Frontal cortex (tissue), 4 donors: ENCODE results near the gene ZNF620. TPM values are rescaled to one million over a fixed set of nuclear protein-coding genes. Genes with fewer than 3 reads are reported as not detected.
"Not testable (repeated sequence)": the region's sequence is repeated elsewhere in the genome, so short reads cannot be mapped to it uniquely, and the experiment has no call there.

Source experiments
- DNase-seq, 2 donors: peaks; one replicate each; pipeline ENCODE4 v3.0.0; 2012; ENCODE audit warnings: low spot score in 2 of 2
- FAIRE-seq: peaks from 2 replicates; lab custom pipeline; 2012; peaks lifted over from hg19 to GRCh38; lab: Jason Lieb, UNC
- total RNA-seq: library from RNA; depleted of rRNA; stranded (reverse); fragments of >200 nt; gene quantifications from one replicate; pipeline ENCODE4 v1.2.3, GENCODE V29; 2014
- donor health status: control.
- donor health status: control.
- donor health status: control.

ZNF620 gene
- total RNA-seq, 1 donor from 2014 or later: 13.9 TPM

DNA sequence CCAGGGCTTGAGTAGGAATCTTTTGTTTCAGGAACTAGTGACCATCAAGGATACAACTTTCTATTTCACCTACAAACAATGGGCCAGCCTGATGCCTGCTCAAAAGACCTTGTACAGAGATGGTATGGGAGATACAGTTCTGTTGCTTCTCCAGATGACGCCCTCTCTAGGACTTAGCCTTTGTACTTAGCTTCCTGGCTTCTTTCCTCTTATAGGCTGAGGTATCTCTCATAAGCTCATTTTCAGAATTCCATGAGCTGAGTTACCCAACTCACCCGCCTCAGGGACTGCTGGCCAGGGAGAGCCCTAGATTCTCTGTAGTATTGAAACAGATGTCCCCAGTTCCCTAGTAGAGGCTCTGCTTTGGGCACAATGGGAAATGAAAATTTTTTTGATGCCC, 8.6 kb upstream of the ZNF620 start:
- no peak for FAIRE-seq

DNA sequence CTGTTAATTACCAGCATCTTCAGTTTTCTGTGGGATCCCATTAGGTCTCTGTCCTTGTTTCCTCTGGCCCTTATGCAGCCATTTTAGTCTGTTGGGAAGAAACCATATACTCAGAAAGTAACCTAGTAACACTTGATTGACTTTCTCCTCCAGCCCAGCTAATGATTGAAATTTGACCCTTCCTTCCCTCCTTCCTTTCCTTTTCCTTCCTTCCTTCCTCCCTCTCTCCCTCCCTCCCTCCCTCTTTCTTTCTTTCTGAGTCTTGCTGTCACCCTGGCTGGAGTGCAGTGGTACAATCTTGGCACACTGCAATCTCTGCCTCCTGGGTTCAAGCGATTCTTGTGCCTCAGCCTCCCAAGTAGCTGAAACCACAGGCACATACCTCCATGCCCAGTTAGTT, 5.9 kb upstream of the ZNF620 start:
- no peak for FAIRE-seq

More for the DNA sequence above, 8.6 kb upstream of the ZNF620 start:
- DNase-seq: no peak

DNA sequence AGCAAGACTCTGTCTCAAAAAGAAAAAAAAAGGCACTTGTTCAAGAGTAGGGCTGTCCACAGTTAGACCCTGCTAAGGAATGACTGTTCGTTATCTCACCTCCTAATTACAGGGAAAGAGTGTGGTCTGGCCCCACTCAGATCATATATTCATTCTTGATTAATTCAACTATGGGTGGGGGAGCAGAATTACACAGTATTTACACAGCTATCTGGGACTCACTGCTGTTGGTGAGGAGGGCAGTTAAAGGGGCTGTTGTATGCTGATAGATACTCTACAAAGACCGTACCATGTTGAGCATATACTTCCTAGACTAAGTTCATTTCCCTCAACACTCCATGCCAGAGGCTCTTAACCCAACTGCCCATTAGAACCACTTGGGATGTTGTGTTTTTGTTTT, 3.8 kb upstream of the ZNF620 start:
- FAIRE-seq: no peak

More for the DNA sequence above, 5.9 kb upstream of the ZNF620 start:
- DNase-seq: no peak

DNA sequence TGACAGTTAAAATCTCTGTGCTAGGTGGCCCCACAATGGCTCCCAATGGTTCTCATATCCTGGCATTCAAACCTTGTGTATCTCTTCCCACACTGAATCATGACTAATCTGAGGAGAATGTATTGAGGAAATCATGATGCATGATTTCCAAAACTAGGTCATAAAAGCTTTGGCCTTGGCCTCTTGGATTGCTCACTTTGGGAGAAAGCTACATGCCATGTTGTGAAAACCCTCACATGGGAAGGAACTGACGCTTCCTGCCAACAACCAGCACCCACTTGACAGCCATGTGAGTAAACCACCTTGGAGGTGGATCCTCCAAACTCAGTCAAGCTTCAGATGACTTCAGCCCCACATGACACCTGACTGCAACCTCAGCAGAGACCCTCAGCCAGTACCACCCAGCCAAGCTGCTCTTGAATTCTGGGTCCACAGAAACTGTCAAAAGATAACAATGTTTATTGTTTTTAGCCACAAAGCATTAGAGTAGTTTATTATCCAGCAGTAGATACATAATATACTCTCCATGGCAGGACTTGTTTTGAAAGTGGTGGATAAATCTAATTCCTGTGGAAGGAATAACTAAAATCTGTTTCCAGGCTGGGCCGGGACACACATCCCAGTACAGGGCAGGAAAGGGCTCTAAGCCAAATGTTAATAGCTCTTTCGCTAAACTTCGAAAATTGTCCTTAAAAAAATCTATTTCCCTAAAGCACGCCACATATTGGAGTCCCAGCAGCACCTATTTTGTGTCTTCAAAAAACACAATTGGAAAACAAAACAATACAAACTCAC, 1.0 kb upstream of the ZNF620 start:
- FAIRE-seq: no peak
- DNase-seq: no peak

More for the DNA sequence above, 3.8 kb upstream of the ZNF620 start:
- DNase-seq: no peak

DNA sequence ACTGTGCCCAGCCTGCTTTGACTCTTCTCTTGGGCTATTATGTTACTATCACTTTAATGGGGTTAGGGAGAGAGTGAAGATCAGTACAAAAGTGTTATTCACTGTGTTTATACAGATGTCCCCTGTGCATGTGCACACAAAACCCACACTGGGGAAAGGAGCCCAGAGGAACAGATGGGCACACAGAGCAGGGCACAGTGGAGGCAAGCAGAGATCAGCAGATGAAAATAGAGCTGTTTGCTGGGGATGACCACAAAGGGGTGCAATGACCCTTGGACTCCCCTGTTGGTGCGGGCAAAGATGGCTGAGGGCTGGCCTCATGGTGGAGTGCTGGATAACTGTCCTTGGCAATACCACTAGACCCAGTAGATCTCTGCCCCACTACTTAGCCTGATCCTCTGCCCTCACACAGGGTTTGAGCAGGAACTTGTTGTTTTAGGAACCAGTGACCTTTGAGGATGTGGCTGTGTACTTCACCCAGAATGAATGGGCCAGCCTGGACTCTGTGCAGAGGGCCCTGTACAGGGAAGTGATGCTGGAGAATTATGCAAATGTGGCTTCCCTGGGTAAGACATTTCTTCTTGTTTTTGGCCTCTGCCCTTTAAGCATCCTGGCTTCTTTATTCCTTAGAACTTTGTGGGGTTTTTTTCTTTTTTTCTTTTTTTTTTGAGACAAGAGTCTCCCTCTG, 5.3 kb downstream of the ZNF620 start:
- no peak for DNase-seq
- no peak for FAIRE-seq

DNA sequence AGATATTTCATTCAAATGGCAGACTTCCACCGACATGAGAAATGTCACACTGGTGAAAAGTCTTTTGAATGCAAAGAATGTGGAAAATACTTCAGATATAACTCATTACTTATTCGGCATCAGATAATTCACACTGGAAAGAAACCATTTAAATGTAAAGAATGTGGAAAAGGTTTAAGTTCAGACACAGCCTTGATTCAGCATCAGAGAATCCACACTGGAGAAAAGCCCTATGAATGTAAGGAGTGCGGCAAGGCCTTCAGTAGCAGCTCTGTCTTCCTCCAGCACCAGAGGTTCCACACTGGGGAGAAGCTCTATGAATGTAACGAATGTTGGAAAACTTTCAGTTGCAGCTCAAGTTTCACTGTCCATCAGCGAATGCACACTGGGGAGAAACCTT, 10.4 kb downstream of the ZNF620 start:
- no peak for FAIRE-seq
- DNase-seq: no peak

DNA sequence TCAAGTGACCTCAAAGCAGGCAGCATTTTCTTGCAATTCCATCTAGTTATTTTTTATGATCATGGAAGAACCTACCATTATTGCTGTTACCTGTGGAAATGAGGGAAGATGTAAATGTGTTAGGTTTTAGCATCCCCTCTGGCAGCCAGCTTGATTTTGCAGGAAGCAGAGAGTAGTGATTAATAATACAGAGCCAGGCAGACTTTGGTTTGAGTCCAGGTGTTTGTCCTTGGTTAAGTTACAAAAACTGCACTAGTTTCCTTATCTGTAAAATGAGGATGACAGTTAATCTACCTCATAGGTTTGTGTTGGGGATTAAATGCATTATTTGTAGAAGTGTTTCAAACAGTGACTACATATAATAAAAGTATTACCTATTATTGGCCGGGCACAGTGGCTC, 12.2 kb downstream of the ZNF620 start:
- DNase-seq (no peak), FAIRE-seq (no peak)

DNA sequence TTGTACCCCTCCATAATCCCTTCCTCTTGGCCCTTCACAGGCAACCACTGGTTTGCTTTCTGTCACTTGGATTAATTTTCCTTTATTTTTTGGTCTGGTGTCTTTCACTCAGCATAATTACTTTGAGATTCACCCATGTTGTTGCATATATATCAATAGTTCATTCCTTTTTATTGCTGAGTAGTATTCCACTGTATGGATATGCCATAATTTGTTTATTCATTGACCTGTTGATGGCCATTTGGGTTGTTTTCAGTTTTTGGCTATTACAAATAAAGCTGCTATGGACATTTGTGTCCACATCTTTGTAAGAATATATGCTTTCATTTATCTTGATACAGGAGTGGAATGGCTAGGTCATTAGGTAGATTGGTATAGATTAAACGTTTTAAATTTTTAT, 13.0 kb downstream of the ZNF620 start:
- DNase-seq: no peak
- FAIRE-seq: no peak

DNA sequence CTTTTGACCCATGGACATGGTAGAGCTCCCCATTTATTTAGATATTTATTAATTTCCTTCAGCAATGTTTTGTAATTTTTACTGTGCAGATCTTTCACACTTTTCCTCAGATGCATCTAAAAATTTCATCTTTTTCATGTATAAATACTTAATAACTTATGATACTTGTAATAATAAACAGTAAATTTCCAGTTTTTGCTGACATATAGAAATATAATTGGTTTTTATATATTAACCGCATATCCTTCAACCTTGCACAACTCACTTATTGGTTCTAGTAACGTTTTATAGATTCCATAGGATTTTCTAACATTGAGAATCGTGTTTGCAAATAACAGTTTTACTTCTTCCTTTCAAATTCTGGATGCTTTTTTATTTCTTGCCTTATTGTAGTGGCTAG, 15.4 kb downstream of the ZNF620 start:
- FAIRE-seq (no peak), DNase-seq (no peak)

DNA sequence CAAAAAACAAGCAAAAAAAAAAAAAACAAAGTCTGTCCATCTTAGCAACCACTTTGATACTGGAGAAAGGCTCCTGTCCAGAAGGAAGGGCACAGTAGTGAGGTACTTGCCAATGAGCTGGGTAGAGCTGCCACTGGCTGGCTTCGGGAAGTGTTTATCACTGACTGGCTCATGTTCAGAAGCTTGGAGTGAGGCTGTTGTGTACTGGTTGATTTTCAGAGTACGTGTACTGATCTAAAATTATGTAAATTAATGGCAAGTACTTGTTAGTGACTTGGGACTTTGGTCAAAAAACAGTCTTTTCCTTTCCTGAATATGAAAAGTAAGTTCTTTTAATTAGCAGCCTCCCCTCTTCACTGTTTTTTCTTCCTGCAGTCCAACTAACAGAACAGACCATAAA, 17.9 kb downstream of the ZNF620 start:
- DNase-seq: no peak

DNA sequence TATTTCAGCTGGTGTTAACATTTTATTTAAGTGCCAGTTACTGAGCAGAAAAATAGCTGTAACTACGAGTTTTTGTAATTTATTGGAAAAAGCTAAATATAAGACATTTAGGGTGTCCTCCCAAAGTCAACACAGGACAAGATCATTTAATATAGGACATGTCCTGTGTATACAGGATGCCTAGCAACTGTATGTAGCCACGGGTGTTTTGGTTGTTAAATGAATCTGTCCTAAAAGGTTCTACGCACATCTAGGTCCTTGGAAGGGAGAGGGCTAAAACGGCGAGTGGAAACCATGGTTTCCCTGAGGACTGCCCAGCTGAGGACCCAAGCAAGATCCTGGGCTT, 18.4 kb downstream of the ZNF620 start:
- no peak for FAIRE-seq
- DNase-seq: no peak

More for the DNA sequence above, 17.9 kb downstream of the ZNF620 start:
- no peak for FAIRE-seq

DNA sequence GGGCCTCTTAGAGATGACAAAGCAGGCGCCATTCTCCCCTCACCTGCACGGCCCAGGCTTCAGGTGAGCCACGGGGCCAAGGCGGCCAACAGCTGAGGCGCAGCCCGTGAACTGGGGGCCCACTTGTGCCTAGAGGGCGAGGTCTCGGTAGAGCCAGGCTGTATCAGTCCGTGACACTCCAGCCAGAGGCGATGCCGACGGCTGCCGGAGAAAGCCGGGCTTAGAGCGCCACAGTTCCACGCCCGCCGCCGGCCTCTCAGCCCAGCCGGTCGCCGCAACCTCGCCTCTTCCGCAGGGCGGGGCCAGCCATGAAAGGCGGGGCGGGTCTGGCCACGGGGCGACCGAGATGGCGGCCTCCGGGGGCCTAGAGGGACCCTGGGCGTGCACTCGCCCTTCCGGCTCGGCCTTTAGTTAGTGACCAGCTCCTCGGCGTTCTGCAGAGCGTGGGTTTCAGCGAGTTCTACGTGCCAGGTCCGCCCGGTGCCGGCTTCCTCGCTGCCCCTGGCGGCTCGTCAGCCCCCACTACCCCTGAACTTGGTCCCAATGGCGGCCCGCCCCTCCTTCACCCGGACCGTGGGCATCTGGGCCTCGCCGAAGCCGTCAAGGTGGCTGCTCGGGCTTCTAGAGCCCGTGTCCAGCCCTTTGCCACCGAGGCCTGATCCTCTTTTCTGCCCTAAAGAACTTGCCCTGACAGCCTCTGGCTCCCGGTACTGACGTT, 18.9 kb downstream of the ZNF620 start, which contains the start of gene ZNF621:
Gene ZNF621, plus strand, starts transcription at position 393 of the 718 bp plus-strand sequence. CDS start 881 bp downstream, outside the sequence.
- DNase-seq (peak; percentile 78 to 90), FAIRE-seq (no peak)

DNA sequence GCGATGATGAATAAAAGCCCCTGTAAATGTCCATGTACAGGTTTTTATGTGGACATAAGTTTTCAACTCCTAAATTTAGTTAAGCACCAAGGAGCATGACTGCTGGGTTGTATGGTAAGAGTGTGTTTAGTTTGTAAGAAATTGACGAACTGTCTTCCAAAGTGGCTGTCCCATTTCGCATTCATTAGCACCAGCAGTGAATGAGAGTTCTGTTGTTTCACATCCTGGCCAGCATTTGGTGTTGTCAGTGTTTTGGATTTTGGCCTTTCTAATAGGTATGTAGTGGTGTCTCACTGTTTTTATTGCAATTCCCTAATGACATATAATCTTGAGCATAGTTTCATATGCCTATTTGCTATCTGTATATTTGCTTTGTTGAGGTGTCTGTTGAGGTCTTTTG, 22.6 kb downstream of the ZNF620 start:
- no peak for DNase-seq
- no peak for FAIRE-seq

DNA sequence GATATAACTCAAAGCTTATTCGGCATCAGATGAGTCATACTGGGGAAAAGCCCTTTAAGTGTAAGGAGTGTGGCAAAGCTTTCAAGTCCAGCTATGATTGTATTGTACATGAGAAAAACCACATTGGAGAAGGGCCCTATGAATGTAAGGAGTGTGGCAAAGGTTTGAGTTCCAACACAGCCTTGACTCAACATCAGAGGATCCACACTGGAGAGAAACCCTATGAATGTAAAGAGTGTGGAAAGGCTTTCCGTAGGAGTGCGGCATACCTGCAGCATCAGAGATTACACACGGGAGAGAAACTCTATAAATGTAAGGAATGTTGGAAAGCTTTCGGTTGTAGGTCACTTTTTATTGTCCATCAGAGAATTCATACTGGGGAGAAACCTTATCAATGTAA, 26.4 kb downstream of the ZNF620 start:
- FAIRE-seq (no peak), DNase-seq (no peak)

DNA sequence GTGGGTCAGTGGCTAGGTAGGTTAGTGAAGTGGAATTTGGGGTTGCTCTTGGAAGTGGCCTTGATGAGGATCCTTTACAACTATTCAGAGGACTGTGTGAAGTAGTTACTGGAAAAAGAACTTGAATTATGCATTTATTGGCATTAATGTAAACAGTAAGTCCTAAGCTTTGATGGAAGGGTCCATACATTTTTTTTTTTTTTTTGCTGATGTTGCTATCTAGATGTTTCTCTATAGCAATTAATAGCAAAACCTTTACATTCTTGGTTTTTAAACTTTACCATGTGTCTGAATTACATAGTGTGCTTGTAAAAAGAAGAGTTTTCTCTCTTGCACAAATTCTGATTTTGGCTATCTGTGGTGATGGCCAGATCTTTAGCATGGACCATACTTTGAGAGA, 28.4 kb downstream of the ZNF620 start:
- no peak for FAIRE-seq
- no peak for DNase-seq

DNA sequence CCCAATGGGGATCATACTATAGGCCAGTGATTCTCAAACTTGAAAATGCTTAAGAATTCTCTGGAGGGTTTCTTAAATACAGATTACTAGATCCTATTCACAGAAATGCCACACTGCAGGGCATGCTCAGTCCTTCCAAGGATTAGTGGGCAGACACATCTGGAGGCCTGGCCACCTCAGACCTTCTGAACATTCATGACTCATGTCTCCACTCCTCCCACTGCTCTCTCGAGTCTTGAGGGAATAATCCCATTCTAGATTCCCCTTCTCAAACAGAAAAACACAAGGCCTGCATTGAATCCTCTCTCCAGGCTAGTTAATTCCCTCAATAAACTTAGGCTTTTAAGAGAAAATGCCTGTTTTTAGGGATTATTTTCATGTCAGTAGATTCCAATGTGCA, 41.0 kb downstream of the ZNF620 start:
- DNase-seq (no peak), FAIRE-seq (no peak)

DNA sequence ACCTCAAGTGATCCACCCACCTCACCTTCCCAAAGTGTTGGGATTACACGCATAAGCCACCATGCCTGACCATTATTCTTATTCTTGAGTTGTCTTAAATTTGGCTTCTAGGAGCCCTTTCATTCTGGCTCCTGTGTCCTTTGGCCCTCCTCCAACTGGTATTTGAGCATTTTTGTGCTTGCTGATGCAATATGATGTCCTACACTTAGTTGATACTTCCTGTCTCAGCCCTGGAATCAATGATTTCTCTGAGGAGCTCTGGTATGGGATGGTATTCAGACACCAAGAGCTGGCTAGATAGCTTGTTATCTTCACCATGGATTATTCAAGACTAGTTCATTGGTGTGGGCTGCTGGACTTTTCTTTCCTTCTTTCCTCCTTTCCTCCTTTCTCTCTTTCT, 44.3 kb downstream of the ZNF620 start:
- FAIRE-seq: no peak
- no peak for DNase-seq

DNA sequence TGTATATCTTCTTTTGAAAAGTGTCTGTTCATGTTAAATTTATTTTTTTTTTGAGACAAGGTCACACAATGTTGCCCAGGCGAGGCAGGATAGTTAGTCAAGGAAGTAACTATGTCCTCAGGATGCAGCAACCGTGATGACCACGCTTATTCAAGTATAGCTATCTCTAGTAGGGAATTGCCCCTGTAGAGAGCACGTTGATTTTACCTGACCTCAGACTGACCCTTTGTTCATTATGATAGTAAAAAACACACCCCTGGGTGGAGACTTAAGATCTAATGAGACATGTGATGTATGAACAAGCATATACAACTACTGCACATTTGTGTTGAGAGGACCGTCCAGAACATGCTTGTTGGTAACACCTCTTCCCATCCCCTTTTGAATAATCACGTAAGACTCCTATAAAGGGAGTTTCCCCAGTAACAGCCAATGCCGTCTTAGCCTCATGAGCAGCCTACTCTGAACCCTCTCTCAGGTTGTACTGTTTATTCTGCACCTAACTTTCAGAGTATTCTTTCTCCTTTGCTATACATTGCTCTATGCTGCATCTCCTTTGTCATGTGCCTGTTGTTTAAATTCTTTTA, 51.8 kb downstream of the ZNF620 start:
- FAIRE-seq (no peak), DNase-seq (no peak)

DNA sequence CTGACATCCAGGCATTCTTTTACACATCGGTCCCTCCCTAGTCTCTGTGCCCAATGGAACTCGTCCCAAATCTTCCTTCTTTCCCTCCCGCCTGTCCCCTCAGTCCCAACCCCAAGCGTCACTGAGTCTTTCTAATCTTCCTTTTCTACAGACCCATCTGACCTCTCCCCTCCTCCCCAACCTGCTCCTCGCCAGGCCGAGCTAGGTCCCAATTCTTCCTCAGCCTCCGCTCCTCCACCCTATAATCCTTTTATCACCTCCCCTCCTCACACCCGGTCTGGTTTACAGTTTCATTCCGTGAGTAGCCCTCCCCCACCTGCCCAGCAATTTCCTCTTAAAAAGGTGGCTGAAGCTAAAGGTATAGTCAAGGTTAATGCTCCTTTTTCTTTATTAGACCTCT, 56.6 kb downstream of the ZNF620 start:
- not testable (repeated sequence) for FAIRE-seq, DNase-seq

DNA sequence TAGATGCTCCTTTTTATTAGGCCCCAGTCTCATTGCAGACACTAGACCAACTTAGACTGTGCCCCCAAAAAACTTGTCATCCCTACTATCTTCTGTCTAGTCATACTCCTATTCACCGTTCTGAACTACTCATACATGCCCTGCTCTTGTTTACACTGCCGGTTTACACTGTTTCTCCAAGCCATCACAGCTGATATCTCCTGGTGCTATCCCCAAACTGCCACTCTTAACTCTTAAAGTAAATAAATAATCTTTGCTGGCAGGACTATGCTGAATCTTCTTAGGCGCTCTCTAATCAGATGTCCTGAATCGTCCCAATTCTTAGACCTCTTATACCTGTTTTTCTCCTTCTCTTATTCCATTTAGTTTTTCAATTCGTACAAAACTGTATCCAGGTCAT, 59.8 kb downstream of the ZNF620 start:
- DNase-seq, FAIRE-seq: not testable (repeated sequence)
